HG02981 (cell line): ENCODE data around the gene HSD3B2.
"Not testable (repeated sequence)": the region's sequence is repeated elsewhere in the genome, so short reads cannot be mapped to it uniquely, and the experiment has no call there.

Experiments
- ATAC-seq: cut with Tn5 transposase; IDR thresholded peaks from one replicate; pipeline ENCODE4 v1.9.1; 2021; ENCODE audit warnings: mild to moderate bottlenecking, moderate library complexity; ENCODE audit not compliant: unreplicated experiment

HSD3B2 gene

GRCh38 chr1:119414950-119415349 lies at the start of gene HSD3B2:
HSD3B2 (plus strand) TSS chr1:119415150; CDS start chr1:119415420, 270 bp downstream.
- ATAC-seq: no peak

GRCh38 chr1:119366424-119366823 lies 48.5 kb upstream of the HSD3B2 start:
- peak; percentile 56 for ATAC-seq

- ATAC-seq: peak; percentile 38
Measured at GRCh38 chr1:119367432-119368124, 47.4 kb upstream of the HSD3B2 start.

- ATAC-seq: no peak
Measured at GRCh38 chr1:119368554-119368953, 46.4 kb upstream of the HSD3B2 start, which contains the start of gene HAO2. HAO2 (plus strand) TSS chr1:119368785; CDS start chr1:119381086, 12,301 bp downstream.

DNA sequence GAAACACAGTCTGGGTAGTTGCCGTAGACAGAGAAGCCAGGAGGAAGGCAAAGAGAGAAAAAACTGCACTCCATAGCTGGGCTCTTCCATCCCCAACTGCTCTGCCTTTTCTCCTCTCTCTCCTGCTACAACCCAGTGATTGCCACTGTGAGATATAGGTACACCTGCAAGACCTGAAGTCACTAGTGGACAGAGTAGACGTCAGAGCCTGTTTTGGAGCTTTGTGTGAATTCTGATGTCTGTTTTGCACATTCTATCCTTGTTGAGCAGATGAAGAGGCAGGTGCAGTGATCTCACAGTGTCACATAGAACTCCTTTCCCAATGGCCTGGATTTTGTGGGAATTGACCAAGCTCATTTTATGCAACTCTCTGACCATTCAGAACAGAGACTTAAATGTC lies 44.2 kb upstream of the HSD3B2 start:
- no peak for ATAC-seq

GRCh38 chr1:119371815-119372214 lies 43.1 kb upstream of the HSD3B2 start:
- no peak for ATAC-seq

DNA sequence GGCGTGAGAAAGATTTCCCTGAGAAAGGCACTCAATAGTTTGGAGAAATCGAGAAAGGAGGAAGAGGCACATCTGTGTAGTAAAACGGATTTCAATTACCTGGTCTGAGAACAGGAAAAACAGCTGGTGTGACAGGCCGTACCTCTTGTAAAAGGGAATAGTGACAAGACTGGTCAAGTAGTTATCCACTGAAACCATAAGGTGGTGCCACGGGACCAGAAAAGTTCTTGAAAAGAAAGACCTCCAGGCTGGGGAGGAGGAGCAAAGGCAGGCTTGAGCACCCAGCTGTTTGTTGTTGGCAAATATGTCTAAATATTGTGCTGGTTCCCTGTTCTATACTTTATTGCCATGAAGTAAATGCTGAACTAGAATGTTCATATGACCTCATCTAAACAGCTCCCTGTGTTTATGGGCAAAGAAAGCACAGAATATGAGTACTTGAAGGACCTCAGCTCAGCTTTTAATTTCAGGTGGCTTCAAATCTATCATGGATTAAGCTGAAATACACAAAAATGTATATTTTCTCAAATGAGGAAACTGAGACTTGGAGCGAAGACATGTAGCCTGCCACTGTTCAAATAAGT lies 42.4 kb upstream of the HSD3B2 start:
- peak; percentile 44 for ATAC-seq

- peak; percentile 52 for ATAC-seq
Measured at GRCh38 chr1:119373465-119373864, 41.5 kb upstream of the HSD3B2 start.

DNA sequence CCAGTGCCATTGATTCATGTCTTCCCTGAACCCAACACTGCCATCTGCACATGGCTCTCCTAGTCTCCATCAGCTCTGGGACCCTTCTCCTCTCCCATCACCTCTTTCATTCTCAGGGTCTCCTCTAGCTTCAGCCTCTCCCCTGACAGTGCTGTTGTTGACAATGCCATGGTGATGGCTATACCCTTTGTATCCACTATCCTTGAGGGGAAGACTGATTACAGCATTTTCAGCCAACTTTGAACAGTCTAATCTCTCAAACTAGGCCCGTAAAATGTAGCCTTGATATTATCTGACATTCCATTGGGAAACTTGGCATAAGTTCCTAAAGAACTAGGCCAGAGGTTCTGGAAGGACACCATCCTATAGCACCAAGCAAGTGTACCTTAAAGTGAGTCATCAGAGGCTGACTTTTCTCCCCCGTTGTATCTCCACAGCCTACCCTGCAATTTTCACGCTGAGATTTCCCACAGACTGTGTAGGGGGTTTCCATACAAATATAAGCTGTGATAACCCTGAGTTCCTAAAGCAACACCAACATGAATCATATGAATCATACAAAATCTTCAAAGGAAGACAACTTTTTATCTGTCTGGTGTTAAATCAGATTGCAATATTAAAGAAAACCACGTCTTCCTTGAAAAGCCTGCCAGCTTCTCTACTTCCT lies 40.6 kb upstream of the HSD3B2 start:
- no peak for ATAC-seq

DNA sequence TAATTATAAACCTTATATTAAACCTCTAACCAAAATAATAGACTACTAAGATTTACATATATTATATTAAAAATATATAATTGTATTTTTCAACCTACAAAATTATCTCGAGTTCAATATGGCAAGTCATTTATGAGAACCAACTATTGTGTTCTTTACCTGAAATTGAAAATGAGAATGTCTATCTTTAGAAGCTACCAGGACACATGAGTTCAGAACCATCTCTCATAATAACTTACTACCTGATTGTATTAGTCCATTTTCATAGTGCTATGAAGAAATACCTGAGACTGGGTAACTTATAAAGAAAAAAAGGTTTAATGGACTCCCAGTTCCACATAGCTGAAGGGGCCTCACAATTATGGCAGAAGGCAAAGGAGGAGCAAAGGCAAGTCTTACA lies 39.6 kb upstream of the HSD3B2 start:
- ATAC-seq: no peak

DNA sequence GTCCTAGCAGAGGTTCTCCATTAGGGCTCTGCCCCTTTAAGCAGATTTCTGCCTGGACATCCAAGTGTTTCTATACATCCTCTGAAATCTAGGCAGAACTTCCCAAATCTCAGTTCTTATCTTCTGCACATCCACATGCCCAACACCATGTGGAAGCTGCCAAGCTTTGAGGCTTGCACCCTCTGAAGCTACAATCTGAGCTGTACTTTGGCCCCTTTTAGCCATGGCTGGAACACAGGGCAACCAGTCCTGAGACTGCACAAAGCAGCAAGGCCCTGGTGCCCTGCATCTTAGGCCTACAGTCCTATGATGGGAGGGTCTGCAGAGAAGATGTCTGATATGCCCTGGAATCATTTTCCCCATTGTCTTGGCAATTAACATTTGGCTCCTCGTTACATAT lies 38.4 kb upstream of the HSD3B2 start:
- ATAC-seq: no peak

DNA sequence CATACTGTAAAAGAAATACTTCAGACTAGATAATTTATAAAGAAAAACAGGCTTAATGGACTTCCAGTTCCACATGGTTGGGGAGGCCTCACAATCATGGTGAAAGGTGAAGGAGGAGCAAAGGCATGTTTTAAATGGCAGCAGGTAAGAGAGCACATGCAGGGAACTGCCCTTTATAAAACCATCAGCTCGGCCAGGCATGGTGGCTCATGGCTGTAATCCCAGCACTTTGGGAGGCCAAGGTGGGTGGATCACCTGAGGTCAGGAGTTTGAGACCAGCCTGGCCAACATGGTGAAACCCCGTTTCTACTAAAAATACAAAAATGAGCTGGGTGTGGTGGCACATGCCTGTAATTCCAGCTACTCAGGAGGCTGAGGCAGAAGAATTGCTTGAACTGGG lies 37.4 kb upstream of the HSD3B2 start:
- not testable (repeated sequence) for ATAC-seq

DNA sequence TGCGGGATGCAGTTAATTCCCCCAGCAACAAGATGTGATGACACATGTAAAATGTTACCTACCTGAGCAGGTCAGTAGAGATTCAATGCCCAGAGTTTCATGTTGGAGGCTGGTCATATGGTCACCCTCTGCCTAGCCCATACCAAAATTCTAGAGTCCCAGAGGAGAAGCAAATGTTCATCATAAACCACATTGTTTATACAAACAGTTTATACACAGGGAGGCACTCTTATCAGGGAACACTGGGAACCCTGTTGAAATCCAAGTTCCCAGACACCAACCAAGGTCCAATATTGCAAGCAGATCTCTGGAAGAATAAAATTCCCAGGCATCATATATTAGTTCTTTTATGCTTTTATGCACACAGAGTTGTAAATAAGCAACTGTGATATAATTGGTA lies 35.8 kb upstream of the HSD3B2 start:
- no peak for ATAC-seq

GRCh38 chr1:119380304-119380703 lies 34.6 kb upstream of the HSD3B2 start:
- ATAC-seq: no peak

GRCh38 chr1:119380983-119381662 lies 33.8 kb upstream of the HSD3B2 start:
- no peak for ATAC-seq

GRCh38 chr1:119384591-119384990 lies 30.4 kb upstream of the HSD3B2 start:
- no peak for ATAC-seq

DNA sequence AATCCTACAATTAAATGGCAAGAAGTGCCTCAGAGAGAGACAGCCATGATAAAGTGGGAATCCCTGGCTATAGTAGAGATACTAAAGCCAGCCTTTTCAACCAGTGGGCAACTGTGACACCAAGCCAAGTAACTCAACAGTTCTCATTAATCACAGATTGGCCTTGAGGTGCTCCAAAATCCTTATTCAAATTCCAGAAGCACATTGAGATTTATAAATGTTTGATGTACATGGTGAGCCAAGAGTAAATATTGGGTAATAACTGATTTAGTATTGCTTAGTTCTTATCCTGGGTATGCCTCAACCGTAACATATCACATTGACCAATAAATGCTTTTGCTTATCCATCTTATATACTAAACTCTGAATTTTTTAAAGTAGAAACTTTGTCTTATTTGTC lies 29.3 kb upstream of the HSD3B2 start:
- no peak for ATAC-seq

DNA sequence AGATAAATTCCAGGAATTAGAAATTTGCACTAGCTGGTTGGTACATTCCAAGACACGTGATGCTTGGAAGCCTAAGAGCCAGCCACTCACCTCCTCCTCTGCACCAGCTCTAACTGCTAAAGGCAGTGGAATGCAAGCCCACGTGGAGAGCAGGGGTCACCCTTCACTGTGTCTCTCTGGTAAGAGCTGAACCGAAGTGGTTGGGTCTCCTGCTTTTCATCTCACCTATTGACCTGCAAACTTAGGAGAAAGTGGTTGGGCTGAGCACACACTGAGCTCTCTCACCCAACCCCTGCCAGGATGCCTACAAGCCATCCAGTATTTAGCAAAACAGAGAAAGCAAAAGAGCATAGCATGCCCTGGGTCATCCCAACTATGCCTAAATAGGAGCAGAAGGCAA lies 27.1 kb upstream of the HSD3B2 start:
- no peak for ATAC-seq

GRCh38 chr1:119388450-119388849 lies 26.5 kb upstream of the HSD3B2 start:
- ATAC-seq: no peak

- no peak for ATAC-seq
Measured at GRCh38 chr1:119390526-119390925, 24.4 kb upstream of the HSD3B2 start.

DNA sequence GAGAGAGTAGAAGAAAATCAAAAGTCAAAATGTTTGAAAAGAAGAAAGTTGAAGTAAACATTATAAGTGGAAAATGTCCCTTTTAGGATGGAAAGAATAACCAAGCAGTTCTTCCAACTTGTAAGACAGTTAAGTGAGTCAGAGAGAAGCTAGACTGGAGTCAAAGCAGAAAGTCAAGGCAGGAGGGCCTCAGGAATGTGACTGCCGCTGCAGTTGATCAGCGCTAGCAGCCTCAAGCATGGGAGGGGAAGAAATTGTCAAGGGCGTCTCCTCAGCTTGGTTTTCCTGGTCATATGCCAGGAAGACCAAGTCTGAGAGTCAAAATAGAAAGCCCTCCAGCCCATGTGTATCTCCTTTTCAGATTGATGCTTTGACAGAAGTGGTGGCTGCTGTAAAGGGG lies 23.2 kb upstream of the HSD3B2 start:
- no peak for ATAC-seq

GRCh38 chr1:119394085-119394484 lies 20.9 kb upstream of the HSD3B2 start:
- ATAC-seq: no peak
